ENCODE results near the gene SERPINB5.
"Not testable (repeated sequence)": the region's sequence is repeated elsewhere in the genome, so short reads cannot be mapped to it uniquely, and the experiment has no call there.

Gene SERPINB5, protein sequence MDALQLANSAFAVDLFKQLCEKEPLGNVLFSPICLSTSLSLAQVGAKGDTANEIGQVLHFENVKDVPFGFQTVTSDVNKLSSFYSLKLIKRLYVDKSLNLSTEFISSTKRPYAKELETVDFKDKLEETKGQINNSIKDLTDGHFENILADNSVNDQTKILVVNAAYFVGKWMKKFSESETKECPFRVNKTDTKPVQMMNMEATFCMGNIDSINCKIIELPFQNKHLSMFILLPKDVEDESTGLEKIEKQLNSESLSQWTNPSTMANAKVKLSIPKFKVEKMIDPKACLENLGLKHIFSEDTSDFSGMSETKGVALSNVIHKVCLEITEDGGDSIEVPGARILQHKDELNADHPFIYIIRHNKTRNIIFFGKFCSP

DNA sequence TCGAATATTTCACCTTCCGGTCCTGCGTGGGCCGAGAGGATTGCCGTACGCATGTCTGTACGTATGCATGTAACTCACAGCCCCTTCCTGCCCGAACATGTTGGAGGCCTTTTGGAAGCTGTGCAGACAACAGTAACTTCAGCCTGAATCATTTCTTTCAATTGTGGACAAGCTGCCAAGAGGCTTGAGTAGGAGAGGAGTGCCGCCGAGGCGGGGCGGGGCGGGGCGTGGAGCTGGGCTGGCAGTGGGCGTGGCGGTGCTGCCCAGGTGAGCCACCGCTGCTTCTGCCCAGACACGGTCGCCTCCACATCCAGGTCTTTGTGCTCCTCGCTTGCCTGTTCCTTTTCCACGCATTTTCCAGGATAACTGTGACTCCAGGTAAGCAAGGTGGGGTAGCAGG, at the start of gene SERPINB5:
TSS of gene SERPINB5 (plus strand) at position 291 of the 400 bp plus-strand sequence. CDS start 7,471 bp downstream, outside the sequence.
- DNase-seq (ENCODE audit: low spot score): no peak

DNA sequence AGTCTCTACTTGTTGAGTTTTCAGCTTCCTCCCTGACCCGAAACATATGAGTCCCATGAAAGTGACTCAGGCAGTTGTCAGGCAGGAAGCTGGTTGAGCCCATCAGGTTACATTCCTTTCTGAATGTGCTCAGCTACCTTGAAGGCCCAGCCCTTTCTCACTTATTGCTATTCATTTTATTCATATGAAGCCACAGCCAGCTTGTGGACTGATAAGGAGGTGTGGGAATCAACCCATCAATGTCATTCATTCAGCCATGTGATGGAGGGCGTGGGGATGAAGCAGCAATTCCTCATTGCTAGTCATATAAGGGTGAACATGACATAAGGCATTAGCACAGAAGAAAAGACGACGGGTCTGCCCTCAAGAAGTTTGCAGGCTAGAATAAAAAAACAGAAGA, 49.2 kb upstream of the SERPINB5 start:
- no peak for DNase-seq (ENCODE audit: low spot score)

DNA sequence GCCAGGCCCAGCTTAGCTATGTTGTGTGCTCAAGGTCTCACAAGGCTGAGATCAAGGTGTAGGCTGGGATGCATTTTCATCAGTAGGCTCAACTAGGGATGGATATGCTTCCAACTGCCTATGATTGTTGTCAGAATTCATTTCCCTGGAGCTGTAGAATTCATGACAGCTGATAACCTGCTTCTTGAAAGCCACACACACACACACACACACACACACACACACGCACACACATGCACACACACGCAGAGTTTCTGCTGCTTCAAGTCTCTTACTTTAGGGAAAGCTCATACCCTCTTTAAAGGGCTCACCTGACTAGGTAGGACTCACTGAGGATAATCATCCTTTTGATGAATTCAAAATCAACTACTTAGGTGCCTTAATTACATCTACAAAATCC, 46.2 kb upstream of the SERPINB5 start:
- no peak for DNase-seq (ENCODE audit: low spot score)

DNA sequence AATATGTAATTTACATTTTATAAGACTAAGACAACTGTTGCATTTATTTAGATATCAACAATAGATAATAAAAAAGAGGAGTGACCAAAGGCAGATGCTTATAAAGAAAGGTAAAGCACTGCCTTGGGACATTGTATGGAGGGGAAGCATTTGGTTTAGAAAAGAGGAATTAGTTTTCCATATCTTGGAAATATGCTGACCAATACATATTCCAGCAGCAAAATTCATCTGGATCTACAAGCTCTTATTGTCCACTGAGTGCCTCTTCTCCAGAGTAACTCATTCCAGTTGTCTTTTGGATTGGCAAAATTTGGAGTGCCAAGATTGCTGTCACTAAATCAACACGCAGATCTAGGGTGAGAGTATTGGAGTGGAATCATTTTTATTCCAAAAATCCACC, 45.6 kb upstream of the SERPINB5 start:
- no peak for DNase-seq (ENCODE audit: low spot score)

DNA sequence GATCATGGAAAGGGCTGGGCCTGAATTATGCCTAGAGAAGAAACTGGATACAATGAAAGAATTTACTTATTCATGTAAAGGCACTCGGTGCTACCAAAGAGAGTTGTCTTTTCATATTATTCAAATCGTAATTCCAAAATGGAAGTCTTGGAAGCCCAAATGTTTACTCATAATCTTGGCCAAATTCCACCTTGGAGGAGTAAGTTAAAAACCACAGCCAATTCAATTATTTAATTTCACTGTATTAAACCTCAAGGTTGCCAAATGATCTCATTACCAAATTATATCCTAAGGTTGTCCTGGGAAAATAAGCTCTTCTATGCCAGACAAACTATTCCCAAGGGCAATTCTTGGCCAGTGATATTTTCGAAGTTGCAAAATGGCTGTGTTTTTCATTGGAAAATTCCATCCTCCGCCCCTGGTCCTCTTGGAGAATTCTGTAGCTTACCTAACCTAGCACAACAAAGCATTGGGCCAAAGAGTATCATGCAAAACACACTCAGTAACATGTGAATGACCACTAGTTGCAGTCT, 43.4 kb upstream of the SERPINB5 start:
- DNase-seq (ENCODE audit: low spot score): peak; percentile 43

DNA sequence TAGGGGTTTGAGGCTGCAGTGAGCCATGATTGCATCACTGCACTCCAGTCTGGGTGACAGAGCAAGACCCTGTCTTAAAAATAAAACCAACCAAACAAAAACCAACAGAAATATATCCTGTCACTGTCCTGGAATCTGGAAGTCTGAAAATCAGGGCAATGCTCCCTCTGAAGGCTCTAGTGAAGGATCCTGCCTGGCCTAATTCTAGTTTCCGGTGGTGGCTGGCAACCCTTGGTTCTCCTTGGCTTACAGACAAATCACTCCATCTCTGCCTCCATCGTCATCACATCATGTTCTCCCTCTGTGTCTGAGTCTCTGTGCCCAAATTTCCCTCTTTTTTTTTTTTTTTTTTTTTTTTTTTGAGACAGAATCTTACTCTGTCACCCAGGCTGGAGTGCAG, 38.6 kb upstream of the SERPINB5 start:
- no peak for DNase-seq (ENCODE audit: low spot score)

DNA sequence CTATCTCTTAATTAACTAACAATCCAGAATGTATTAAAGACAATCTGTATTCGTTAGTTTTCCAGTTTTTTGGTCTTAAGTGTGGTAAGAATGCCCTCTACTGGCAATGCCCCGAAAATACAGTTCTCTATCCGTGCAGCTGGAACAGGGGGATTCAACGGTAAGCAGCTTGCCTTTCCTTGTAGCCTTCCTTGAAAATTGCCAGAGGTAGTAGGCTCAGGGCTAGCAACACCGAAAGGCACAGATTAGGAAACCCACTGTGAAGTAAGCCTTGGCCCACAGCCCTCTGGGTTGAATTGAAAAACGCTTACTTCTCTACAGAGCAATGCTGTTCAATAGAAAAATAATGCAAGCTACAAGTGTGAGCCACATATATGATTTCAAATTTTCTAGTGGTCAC, 37.4 kb upstream of the SERPINB5 start:
- DNase-seq (ENCODE audit: low spot score): peak; percentile 68

DNA sequence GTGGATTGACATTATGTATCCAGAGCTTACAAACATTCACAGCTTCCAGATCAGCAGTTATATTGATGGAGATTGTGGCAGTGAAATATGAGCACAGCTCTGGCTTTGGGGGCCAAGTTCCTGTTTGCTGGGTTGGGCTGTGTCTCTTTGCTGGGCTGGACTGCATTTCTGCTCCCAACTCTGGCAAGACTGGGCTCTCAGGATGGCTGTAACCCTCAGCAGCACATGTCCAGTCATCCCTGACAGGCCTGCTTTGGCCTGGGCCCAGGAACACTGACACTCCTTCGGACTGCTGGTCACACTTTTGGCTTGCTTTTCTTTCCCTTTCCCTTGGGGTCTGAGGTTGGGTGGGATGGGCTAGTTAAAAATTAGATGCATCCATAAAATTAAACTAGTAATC, 36.5 kb upstream of the SERPINB5 start:
- peak; percentile 77 for DNase-seq (ENCODE audit: low spot score)

DNA sequence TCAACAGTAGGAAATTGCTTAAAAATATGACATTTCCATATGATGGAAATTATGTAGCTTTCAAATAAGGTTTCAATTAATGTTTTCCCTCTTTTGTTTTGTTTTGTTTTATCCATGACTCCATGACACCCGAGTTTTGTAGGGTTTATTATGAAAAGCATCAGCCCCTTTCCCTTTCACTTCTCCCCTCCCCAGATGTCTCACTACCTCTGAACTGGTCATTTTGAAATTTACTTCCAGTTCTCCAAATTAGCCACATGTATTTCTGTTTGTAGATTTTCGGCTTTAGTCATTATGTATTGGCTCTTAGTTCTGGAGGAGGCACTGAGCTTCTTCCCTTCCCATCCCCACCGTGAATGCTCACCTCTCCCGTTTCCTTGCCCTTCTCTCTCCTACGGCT, 35.9 kb upstream of the SERPINB5 start:
- DNase-seq (ENCODE audit: low spot score): no peak

DNA sequence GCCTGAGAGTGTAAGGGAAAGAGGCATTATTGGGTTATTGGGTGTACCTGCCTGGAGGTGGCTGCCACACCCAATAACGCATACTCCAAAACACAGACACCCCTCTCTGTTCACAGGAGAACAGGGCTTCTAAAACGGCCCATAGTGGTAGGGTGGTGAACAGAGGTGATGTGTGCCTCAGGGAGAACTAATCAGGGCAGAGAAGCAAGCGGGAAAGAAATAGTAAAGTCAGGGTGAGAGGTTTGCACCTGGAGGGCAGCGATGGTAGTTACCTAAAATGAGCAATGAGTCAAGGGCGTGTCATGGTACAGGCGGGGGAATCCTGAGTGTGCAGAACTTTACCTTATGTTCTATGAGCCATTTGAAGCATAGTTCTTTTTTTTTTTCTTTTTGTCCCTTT, 32.9 kb upstream of the SERPINB5 start:
- no peak for DNase-seq (ENCODE audit: low spot score)

DNA sequence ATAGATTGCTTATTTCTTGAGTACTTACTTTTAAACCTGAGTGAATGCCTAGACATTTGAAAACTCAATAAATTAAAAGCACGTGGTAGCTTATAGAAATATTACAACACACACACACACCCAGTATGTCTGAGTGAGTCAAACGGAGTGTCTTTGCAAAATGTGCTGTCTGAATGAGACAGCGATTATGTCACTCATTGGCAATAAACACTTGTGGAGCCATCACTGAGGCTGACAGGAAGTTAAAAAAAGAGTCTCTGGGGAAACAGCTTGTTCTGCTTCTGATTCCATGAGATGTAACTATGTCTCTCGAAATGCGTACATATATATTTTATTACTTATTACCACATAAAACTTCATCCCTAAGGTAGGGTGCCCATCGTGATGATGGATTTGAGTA, 32.2 kb upstream of the SERPINB5 start:
- DNase-seq (ENCODE audit: low spot score): peak; percentile 80

DNA sequence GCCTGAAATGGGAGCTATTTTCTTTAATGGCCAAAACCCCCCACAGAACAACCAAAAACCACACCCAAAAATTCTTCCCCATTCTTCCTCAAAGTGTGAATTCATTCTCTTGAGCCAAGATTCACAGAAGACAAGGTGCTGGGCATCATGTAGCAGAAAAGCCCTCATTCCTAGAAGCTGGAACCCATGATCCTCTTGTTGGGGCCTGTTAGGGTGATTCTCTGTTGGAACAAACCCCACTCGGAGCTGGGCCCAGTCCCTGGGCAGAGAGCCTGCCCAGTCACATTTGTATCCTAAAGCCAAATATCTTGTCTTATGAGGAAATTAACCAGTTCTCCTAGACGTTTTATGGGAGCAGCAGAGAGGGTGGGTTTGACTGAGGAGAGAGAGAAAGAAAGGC, 31.7 kb upstream of the SERPINB5 start:
- no peak for DNase-seq (ENCODE audit: low spot score)

DNA sequence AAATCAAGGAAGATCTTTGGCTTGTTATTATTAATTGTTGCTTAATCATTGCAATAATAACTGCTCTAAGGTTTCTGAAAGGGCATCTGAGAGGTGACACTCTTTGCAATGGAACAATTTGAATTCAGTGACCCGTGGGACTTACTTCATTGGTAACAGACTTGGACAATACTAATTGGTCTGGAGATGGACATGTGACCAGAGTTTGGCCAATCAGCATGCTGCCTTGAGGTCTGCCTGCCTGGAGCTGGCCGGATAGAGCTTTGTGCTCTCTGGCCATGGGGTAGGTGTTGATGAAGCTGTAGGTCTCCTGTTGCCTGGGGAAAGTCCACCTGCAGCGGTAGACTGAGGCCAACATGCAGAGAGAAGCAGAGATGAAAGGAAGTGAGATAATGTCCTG, 30.5 kb upstream of the SERPINB5 start:
- DNase-seq (ENCODE audit: low spot score): no peak

DNA sequence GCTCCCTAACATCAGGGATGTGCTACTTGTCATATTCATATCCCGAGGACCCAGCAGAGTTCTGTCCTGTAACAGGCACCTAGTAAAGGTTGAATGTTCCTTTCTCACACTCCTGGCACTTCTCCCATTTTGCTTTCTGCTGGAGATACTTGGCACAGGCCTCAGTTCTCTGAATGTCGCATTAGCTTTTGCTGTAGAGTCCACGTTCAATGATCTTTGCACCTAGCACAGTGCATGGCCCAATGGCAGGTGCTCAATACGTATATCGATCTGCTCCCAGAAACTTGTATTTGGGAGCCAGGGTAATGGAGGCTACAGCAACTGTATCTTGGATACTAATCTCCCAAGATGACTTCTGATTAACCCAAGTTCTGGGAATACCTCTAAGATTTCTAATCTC, 29.7 kb upstream of the SERPINB5 start:
- no peak for DNase-seq (ENCODE audit: low spot score)

DNA sequence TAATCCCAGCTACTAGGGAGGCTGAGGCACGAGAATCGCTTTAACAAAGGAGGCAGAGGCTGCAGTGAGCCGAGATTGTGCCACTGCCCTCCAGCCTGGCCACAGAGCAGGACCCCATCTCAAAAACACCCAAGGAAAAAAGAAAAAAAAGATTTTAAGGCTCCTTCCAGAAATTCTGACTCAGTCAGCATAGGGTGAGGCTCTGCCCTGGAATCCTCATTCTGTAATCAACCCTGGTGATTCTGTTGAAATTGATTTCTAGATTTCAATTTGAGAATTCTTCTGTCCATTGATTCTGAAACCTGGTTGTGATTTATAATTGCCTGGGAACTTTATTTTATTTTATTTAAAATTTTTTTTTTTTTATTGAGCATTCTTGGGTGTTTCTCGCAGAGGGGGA, 27.3 kb upstream of the SERPINB5 start:
- DNase-seq (ENCODE audit: low spot score): peak; percentile 27

DNA sequence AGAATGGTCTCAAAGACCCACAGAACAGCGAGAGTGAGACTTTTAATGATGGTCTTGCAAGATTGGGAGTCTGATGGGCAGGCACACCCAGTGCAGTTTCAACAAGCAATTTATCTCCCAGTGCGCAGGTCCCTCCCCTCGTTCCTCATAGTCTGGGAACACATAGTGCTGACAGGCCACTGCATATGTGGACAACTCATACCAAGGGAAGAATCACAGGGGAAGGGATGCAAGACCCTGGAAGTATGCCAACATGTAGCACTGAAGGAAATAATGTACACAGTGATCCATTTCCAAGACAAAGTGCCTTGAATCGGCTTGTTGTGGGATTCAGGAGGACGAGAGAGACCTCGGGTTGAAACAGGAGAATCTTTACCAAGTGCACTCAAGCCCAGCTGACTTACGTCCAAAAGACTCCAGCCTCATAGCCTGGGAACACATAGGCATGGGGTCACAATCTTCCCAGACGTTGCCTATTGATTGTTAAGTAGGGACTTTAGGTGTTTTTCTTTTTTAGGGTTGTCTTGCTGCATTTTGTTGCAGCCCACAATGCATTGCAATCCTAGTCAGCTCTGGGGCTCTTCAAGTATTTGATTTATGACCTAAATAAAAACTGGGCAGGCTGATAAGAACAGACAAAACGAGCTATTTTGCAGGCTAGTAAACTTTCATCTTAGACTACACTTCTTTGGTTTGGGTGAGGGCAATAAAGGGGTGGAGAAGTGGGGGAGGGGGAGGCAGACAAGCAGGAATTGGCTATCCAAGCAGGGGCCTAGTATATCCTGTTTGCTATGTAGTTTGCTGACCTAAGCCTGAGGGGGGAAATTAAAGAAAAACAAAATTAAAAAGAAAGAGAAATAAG, 24.7 kb upstream of the SERPINB5 start:
- DNase-seq (ENCODE audit: low spot score): no peak

DNA sequence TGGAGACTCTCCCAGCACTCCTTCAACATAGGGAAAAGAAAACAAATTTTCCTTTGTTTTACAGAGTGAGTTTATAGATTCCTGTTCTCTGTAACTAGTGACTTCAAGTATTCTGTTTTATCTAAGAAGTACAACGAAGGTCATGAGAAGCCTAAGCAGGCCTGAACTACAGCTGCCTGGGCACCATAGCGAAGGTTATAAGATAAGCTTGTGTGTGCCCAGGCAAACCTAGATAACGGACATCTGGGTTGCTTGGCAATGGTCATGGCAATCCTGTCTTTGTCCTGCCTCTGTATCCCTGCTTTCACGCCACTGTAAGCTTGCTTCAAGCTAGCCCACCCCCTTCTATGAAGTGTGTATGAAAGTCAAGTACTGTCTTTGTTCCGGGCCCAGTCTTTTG, 24.0 kb upstream of the SERPINB5 start:
- not testable (repeated sequence) for DNase-seq (ENCODE audit: low spot score)

DNA sequence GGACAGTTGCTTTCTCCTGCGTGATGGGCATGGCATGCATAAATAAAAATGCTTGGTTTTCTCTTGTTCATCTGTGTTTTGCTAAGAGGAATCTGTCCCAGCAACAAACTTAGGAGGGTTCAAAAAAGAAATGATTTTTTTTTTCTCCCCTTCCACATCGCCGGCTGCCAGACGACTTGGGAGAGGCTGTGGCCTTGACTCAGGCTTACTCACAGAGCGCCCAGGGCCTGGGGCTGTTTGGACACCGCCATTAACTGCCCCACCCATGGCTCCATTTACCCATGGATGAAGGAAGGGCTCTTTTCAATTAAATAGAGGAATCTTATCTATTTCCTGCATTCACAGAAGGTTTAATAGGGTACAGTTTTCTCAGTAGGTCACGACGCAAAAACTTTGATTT, 22.3 kb upstream of the SERPINB5 start:
- peak; percentile 82 for DNase-seq (ENCODE audit: low spot score)

DNA sequence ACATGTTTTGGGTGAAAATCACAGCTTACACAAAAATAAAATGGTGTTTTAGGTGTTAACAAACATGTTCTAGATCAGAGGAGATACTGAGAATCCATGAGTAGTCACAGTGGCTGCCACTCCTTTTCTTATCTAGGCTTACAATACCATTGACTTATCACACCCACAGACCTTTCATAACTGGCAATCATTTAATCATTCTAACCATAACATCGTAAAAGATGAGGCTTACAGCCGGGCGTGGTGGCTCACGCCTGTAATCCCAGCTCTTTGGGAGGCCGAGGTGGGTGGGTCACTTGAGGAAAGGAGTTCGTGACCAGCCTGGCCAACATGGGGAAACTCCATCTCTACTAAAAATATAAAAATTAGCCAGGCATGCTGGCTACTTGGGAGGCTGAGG, 18.8 kb upstream of the SERPINB5 start:
- DNase-seq (ENCODE audit: low spot score): no peak

DNA sequence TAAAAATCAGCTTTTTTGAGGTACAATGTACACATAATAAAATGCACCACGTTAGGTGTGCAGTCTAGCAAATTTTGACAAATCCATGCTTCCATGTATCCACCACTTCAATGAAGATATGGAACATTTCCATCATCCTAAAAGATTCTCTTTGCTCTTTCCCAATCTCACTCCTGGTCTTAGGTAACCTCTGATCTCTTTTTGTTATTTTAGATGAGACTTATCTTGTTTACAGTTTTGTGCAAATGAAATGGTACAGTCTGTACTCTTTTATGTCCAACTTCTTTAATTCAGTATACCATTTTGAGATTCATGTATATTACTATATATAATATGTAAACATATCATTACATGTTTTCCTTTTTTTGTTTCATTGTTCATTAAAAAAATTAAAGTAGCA, 16.3 kb upstream of the SERPINB5 start:
- DNase-seq (ENCODE audit: low spot score): no peak

DNA sequence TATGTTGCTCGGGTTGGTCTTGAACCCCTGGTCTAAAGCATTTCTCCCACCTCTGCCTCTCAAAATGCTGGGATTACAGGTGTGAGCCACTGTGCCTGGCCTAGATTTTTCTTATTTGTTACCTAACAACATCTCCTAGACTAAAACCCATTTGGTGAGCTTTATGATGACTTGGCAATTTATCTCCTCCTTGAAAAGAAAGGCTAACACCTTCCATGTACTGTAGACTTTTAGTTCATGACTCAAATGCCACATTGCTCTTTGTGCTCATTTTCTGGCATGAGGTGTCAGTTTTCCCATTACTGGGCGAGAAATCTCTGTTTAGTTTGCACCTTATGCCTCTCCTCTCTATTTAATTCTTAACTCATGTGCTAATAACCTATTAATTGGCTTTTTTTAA, 12.3 kb upstream of the SERPINB5 start:
- no peak for DNase-seq (ENCODE audit: low spot score)

DNA sequence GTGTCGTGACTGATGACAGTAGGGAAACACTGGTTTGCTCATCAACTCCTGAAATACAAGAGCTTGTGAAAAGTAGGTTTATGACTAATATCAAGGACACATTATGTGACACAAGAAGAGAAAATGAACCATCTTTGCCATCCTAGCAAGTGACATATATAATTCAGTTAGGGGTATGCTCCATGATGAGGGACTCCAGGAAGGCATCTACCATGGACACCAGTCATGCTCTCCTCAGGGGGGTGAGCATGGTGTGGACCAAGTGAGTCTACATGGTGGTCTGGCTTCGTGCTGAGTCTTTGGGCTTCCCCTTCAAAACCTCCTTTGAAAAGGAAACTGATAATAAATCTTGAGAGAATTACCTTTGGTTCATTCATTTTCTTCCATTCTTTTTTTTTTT, 11.7 kb upstream of the SERPINB5 start:
- no peak for DNase-seq (ENCODE audit: low spot score)

DNA sequence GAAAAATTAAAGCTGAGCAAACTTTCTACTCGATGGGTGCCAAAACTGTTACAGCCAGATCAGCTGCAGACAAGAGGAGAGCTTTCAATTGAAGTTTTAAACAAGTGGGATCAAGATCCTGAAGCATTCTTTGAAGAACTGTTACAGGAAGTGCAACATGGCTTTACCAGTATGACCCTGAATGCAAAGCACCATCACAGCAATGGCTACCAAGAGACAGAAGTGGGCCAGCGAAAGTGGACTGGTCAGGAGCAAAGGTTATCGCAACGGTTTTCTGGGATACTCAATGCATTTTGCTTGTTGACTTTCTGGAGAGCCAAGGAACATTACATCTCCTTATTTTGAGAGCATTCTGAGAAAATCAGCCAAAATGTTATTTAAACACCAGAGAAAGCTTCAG, 9.1 kb upstream of the SERPINB5 start:
- no peak for DNase-seq (ENCODE audit: low spot score)
